Osteocyte (in vitro differentiated cells): Measurements from ENCODE around the gene PDK3. TPM values are rescaled to one million over a fixed set of nuclear protein-coding genes. Genes with fewer than 3 reads are reported as not detected.

ENCODE experiments used
- DNase-seq: peaks from one replicate; pipeline ENCODE4 v3.0.0; 2021; ENCODE audit warnings: mixed read lengths; ENCODE audit not compliant: unreplicated experiment; ENCODE audit errors: extremely low spot score
- H3K27ac Mint-ChIP-seq: one replicate; pipeline ENCODE4 v1.8.0; 2021; ENCODE audit warnings: mild to moderate bottlenecking, mixed read lengths; ENCODE audit not compliant: unreplicated experiment
- H3K27me3 Mint-ChIP-seq: one replicate; pipeline ENCODE4 v1.8.0; 2021; ENCODE audit warnings: mixed read lengths; ENCODE audit not compliant: unreplicated experiment
- H3K36me3 Mint-ChIP-seq: one replicate; pipeline ENCODE4 v1.8.0; 2021; ENCODE audit warnings: mixed read lengths; ENCODE audit not compliant: unreplicated experiment
- H3K4me1 Mint-ChIP-seq: one replicate; pipeline ENCODE4 v1.8.0; 2021; ENCODE audit warnings: mixed read lengths; ENCODE audit not compliant: unreplicated experiment
- H3K4me3 Mint-ChIP-seq: one replicate; pipeline ENCODE4 v1.8.0; 2021; ENCODE audit warnings: mild to moderate bottlenecking, moderate library complexity, mixed read lengths; ENCODE audit not compliant: unreplicated experiment
- H3K9me3 Mint-ChIP-seq: one replicate; pipeline ENCODE4 v1.8.0; 2021; ENCODE audit warnings: mixed read lengths; ENCODE audit not compliant: unreplicated experiment
- CTCF ChIP-seq: fragments of 200-600 bp; sonication (generic); IDR thresholded peaks from 2 replicates; pipeline ENCODE4 v1.5.0; 2021; ENCODE audit warnings: antibody characterized with exemption, mild to moderate bottlenecking, moderate library complexity
- total RNA-seq: library from RNA; stranded (reverse); gene quantifications from 2 replicates; pipeline ENCODE4 v1.2.1, GENCODE V29; 2021

Gene PDK3
- total RNA-seq, 1 donor from 2014 or later: 9.6 TPM

GRCh38 chrX:24494647-24495075, 29.6 kb downstream of the PDK3 start:
- Mint-ChIP-seq H3K9me3 (no peaks in the 10 kb centered on the region), H3K4me1 (peaks cover 9% of the 10 kb centered on the region), H3K36me3 (no peaks in the 10 kb centered on the region), H3K27ac (no peak overlapping the region), H3K4me3 (no peak overlapping the region), H3K27me3 (no peaks in the 10 kb centered on the region)
- no peak for DNase-seq
- no peak for TF ChIP-seq CTCF

GRCh38 chrX:24495700-24496099, 30.6 kb downstream of the PDK3 start:
- Mint-ChIP-seq H3K4me3 (no peak overlapping the region), H3K27ac (no peak overlapping the region), H3K4me1 (peaks cover 9% of the 10 kb centered on the region), H3K27me3 (no peaks in the 10 kb centered on the region), H3K36me3 (no peaks in the 10 kb centered on the region), H3K9me3 (no peaks in the 10 kb centered on the region)
- no peak for TF ChIP-seq CTCF
- DNase-seq: no peak

- no peak for DNase-seq
- no peaks in the 10 kb centered on the region for H3K36me3 Mint-ChIP-seq
- peak; percentile 38 for TF ChIP-seq CTCF
- peaks cover 9% of the 10 kb centered on the region for H3K4me1 Mint-ChIP-seq
- no peak overlapping the region for H3K27ac Mint-ChIP-seq
- no peak overlapping the region for H3K4me3 Mint-ChIP-seq
- H3K9me3 Mint-ChIP-seq: no peaks in the 10 kb centered on the region
- H3K27me3 Mint-ChIP-seq: no peaks in the 10 kb centered on the region
Measured at GRCh38 chrX:24498181-24498580, 33.1 kb downstream of the PDK3 start.

GRCh38 chrX:24498975-24499374, 33.9 kb downstream of the PDK3 start:
- no peak overlapping the region for H3K4me3 Mint-ChIP-seq
- no peak for DNase-seq

GRCh38 chrX:24506082-24506481, 41.0 kb downstream of the PDK3 start:
- DNase-seq: no peak
- Mint-ChIP-seq H3K27me3 (no peaks in the 10 kb centered on the region), H3K4me3 (no peak overlapping the region), H3K9me3 (no peaks in the 10 kb centered on the region), H3K4me1 (no peaks in the 10 kb centered on the region), H3K27ac (no peak overlapping the region), H3K36me3 (peaks cover 1% of the 10 kb centered on the region)
- no peak for TF ChIP-seq CTCF

More at GRCh38 chrX:24498975-24499374, 33.9 kb downstream of the PDK3 start:
- Mint-ChIP-seq H3K4me1 (peaks cover 7% of the 10 kb centered on the region), H3K27ac (no peak overlapping the region), H3K27me3 (no peaks in the 10 kb centered on the region), H3K9me3 (no peaks in the 10 kb centered on the region), H3K36me3 (no peaks in the 10 kb centered on the region)
- peak; percentile 73 for TF ChIP-seq CTCF
